ENCODE results near the gene PHLDB1.
"Not testable (repeated sequence)": the region's sequence is repeated elsewhere in the genome, so short reads cannot be mapped to it uniquely, and the experiment has no call there.

PHLDB1 gene

DNA sequence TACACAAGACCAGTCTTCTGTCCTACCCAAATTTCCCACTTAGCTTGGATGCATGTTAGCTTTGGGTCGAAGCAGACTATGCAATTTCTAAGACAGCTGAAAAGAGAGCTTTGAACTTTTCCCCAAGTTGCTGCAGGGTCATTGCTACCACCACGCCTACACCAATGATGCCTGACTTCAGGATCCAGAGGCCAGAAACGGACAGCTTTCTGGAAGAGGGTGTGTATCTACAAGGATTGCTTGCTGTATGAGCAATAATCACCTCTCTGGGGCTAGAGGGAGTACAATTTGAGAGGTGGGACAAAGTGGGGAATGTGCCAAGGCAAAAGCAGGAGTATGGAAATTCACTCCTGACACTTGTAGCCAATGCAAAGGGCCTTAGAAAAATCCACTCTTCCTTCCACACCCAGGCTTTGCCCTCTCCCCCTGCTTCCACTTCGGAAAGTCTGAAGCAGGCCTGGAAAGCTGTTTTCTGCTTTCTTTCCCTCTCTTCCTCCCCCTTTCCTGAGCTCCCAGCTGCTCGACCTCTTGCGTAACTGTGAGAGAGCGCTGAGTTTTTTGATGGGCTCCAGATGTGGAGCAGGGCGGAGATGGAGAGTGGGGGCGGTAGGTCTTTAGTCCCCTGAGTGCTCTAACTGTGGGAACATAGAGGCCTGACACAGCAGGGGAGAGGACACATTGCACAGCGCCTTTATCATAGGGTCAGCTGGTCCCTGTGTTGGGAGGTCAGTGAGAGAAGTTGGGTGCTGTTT lies 2.1 kb upstream of the PHLDB1 start:
- DNase-seq (ENCODE audit: low read depth in 3 of 3, low spot score in 1 of 3): no peak

DNA sequence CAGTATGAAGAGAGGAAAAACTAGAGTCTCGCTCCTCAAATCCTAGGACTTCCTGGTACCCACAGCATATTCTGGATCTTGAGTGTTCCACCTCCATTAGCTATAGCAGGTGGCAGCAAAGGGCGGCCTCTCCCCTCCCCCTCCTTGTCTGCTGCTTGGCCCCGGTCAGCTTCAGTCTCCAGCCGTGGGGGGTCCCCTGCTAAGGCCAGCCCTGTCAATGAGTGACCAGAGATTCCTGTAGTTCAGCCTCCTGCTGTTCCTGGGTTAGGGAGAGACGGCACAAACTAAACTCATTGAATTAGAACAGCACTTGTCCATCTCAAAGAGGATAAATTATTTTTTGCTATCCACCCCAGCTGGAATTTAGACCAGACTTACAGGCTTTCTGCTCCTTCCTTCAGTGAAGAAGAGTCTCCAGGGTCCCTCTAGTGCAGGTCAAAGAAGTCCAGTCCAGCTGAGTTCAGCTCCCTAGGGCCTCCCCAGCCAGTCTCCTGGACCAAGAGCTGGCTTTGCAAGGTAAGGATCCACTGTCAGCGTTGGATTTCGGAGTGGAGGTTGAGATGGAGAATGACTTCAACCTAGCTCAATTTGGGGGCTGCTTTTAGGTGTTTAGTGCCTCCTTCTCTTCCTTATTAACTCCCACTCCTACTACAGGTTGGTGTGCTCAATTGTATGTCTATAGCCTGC lies 1.1 kb upstream of the PHLDB1 start:
- no peak for DNase-seq (ENCODE audit: low read depth in 3 of 3, low spot score in 1 of 3)

DNA sequence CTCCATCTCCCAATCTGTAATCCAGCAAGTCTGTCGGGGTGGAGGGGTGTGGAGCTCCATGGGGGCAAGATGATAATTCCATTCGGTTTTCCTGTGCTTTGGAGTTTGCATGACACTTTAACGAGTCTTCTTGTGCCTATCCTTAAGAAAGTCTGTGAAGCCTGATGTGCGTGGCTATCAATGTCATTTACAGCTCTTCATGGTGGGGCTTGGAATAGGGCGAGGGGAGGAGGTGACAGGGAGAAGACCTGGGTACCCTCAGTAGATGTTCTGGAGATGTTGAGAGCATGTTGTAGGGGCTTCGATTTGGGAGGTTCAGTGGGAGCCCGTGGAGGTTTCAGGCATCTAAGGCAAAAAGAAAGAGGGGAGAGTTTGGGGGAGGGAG lies 579 bp upstream of the PHLDB1 start:
- no peak for DNase-seq (ENCODE audit: low read depth in 3 of 3, low spot score in 1 of 3)

DNA sequence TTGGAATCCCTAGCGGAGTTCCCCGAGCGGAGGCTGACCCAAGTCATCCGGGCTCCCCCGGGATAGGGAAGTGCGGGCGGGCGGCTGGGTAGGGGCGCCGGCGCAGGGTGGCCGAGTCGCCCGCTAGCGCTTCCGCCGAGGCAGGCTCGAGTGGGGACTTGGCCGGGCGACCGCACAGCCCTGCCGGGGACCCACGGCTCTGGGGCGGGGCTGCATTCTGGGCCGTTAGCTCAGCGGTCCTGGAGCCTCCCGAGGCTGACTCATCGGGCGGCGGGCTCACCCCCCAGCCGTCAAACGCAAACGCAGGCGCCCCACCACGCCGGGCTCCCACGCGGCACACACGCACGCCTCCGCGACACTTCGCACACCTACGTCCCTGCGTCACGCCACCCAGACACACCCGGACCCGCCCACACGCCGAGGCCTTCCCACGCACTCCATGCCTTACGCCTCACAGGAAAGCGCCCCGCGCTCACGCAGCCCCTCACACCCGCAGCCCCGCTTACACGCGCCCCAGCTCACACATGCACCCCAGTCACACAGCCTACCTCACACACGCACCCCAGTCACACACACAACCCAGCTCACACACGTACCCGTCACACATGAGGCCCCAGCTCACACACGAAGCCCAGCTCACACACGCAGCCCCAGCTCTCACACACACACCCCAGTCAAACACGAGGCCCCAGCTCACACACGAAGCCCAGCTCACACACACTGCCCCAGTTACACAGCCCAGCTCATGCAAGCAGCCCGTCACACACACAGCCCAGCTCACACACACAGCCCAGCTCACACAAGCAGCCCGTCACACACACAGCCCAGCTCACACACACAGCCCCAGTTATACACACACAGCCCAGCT lies 1.2 kb downstream of the PHLDB1 start:
- DNase-seq (ENCODE audit: low read depth in 3 of 3, low spot score in 1 of 3): peak; percentile 63 to 85 (median 74)

DNA sequence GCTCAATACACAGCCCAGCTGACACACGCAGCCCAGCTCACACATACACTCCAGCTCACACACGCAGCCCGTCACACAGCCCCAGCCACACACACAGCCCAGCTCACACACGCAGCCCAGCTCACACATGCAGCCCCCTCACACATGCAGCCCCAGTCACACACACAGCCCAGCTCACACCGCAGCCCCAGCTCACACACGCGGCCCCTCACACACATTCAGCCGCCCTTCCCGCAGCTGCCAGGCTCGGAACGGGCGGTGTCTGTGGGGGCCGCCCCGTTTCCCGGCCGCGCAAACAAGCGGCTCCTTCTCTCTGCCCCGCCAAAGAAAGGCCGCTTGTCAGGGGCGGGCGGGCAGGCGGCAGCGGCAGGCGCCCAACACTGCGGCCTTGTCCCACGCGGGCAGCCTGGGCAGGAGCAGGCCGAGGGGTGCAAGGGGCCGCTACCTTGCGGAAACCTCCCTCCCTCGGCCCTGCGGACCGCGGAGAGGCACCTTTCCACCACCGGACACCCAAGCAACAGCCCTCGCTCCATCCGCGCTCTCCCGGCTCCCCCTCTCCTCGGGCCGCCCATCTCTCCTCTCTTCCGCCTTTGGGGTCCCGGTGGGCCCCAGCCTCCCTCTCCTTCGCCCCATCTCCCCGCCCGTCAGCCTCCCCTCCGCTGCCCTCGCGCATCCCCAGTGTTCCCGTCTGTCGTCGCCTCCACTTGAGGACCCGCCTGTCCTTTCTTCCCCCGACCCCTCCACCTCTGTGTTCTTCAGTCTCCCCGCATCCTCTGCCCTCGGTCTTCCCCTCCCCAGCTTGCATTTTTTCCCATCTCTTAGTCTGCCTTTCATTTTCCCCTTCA lies 2.2 kb downstream of the PHLDB1 start:
- peak in 1 of 3 donors; percentile 19 for DNase-seq (ENCODE audit: low read depth in 3 of 3, low spot score in 1 of 3)

DNA sequence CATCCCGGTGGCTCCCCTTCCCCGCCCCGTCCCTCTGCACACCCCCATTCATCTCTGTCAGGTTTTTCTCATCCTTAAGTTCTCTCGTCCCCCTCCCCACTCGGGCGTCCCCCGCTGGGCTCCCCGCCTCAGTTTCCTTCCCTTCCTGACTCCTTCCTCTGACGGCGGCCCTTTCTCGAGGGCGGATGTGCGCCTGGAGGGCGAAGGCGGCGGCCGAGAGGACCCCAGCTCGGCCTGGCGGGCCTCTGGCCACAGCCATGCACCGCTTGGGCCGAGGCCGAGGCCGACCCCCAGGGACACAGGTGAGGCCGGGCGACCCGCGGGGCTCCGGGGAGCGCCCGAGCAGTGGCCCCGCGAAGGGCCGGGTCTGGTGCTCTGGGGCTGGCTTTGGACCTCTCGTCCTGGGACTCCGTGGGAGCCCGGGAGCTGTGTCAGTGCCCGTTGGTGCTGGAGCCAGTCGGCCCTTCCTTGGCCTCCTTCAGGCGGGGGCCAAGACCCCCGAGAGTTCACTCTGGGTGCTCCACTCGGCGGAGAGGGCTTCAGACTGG lies 2.9 kb downstream of the PHLDB1 start:
- peak in 1 of 3 donors; percentile 11 for DNase-seq (ENCODE audit: low read depth in 3 of 3, low spot score in 1 of 3)

DNA sequence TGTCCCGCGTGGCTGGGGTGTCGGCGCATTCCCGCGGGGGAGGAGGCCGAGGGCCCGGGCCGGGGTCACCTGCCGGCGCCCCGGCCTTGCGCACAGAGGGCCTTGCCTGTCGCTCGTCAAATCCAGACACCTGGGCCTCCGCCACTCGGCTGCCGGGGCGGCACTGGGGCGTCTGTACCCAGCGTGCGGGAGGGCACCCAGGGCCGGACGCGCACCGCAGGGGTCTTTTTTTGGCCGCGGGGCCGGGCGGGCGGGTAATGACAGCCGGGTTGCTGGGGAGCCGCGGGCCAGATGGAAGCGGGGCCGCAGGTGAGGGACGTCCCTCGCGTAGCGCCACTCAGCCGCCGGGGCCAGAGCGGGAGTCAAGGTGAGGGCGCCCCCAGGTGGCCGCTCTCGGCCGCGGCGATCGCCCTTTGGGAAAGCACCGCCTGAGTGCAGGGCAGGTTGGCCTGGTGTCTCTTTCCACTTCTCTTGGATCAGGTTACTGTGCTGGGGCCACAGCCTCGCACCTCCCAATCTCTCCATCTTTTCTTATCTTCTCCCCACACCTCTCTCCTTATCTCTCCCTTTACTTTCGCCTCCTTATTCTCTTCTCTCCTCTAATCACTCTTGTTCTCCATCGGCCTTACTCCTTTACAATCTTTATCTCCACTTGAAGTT lies 3.5 kb downstream of the PHLDB1 start:
- peak; percentile 68 to 85 (median 72) for DNase-seq (ENCODE audit: low read depth in 3 of 3, low spot score in 1 of 3)

DNA sequence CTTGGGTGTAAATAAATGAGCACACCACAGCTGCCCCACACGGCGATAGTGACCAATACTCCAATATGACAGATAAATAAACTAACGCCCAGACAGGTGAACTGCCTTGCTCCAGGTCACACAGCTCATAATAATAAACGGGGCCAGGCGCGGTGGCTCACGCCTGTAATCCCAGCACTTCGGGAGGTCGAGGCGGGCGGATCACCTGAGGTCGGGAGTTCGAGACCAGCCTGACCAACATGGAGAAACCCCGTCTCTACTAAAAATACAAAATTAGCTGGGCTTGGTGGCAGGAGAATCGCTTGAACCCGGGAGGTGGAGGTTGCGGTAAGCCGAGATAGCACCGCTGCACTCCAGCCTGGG lies 4.0 kb downstream of the PHLDB1 start:
- DNase-seq (ENCODE audit: low read depth in 3 of 3, low spot score in 1 of 3): not testable (repeated sequence)

DNA sequence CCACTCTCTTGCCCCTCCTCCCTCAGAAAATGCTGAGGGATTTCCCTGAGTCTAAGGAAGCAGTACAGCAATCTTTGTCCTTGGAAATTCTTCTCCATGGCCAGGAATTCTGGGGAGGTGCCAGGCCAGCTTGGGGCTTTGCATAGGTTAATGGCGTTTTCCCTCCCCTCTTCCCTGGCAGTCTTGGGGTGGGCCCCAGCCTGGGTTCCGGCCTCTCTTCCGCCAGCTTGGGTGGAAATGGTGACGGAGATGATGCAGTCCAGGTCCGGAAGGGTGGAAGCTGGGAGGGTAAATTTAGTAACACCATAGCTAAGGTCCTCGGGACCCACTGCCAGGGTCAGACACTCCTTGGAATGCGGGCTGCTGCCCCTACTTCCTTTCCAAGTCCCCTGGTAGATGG lies 5.0 kb downstream of the PHLDB1 start:
- DNase-seq (ENCODE audit: low read depth in 3 of 3, low spot score in 1 of 3): no peak

DNA sequence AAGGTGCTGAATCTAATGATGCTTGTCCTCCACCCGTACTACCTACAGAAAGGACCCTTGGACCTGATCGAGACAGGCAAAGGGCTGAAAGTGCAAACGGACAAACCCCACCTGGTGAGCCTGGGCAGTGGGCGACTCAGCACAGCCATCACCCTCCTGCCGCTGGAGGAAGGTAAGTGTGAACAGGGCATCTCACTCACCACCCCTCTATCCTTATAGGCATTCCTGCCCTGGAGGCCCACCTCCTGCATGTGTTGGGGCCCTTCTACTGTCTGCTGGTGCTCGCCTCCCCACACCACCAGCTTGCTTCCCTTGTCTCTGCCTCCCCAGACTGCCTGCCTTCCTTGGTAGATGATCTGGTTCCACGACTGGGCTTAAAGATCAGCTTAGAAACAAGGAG lies 7.1 kb downstream of the PHLDB1 start:
- no peak for DNase-seq (ENCODE audit: low read depth in 3 of 3, low spot score in 1 of 3)

DNA sequence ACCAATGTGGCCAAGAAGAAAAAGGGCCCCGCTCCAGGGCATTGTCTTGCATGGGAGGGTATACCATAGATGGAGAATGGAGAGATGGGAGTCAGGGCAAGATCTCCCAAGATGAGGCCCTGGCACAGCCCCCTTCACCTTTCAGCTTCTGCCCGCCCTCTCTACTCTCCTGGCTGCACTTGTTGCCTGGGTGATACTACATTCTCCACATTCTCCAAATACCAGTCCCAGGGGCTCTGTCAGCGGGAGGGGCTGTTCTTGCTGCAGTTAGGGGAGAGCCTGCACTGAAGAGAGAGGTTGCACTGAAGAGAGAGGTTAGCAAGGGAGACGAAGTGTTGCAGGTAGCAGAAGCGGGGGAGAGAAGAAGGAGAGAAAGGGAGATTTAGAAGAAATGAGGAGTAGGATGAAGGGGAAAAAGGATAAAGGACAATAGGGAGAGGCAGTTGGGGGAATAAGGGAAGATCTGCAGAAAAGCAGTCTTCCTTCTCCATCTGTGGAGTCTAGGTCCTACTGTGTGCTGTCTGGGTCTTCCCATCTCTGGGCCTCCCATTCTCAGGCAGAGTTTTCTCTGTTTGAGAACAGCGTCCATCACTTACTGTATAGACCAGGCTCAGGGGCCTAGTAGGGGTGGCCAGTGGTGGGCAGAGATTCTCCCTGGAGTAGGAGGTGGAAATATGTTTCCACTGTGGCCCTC lies 8.0 kb downstream of the PHLDB1 start:
- DNase-seq (ENCODE audit: low read depth in 3 of 3, low spot score in 1 of 3): no peak

DNA sequence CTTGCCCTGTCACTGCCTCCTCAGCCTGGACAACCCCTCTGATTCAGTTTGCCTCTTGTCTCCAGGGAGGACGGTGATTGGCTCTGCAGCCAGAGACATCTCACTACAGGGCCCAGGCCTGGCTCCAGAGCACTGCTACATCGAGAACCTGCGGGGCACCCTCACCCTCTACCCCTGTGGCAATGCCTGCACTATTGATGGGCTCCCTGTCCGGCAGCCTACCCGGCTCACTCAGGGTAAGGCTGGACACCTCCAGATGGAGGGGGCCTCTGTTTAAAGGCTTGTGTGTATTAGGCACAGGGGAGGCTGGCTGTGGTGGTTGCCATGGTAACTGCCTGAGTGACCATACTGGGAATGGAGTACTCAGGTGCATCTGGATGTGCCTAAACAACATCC lies 8.6 kb downstream of the PHLDB1 start:
- no peak for DNase-seq (ENCODE audit: low read depth in 3 of 3, low spot score in 1 of 3)

DNA sequence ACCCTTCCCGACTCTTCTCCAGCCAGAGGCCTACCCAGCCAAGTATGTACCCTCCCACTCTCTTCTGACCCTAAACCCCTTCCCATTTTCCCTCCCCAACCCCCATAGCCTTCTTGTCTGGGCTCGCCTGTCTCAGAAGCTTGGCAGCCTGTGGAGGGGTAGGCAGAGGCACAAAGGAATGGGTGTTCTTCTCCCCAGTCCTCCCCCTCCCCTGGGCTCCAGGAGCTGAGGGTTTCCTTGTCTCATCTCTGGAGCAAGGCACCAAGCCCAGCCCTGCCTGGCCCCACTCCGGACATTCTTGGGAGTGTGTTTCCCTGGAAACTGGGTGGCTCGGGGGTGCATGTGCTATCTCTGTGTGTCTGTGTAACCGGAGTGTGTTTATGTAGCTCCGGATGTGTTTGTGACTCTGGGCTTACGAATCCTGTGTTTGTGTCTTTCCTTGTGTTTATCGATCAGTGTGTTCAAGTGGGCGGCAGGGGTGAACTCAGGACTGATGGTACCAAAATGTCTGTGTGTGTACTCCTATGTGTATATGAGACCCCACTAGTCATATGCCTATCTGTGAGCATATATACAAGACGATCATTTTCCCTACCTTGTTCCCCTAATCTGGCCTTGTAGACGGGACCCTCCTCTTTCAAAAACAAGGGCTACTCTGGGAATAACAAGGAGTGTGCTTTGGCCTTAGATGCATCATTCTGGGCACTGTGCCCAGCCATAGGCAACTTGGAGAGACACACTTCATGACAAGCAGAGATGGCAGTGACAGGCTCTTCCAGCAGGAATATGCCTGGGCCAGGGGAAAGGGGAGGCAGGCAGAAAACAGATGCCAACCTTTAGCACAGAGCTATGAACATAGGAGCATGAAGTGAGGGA lies 10.9 kb downstream of the PHLDB1 start:
- no peak for DNase-seq (ENCODE audit: low read depth in 3 of 3, low spot score in 1 of 3)

DNA sequence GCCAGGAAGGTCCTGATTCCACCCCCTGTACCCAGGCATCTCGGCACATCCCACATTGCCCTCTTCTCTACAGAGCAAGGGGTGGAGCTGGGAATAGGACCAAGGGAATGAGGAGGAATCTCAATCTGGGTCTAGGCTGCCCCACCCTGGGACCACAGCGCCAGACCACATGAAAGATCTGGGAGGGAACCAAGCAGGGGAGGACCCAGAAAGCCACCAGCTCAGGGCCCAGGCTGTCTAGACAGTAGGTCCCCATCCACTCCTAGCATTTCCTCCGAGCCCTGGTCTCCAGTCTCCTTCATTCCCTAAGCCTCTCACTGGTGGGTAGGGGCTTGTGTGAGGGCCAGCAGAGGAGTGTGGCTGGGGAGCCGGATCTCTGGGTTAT lies 11.6 kb downstream of the PHLDB1 start:
- no peak for DNase-seq (ENCODE audit: low read depth in 3 of 3, low spot score in 1 of 3)

DNA sequence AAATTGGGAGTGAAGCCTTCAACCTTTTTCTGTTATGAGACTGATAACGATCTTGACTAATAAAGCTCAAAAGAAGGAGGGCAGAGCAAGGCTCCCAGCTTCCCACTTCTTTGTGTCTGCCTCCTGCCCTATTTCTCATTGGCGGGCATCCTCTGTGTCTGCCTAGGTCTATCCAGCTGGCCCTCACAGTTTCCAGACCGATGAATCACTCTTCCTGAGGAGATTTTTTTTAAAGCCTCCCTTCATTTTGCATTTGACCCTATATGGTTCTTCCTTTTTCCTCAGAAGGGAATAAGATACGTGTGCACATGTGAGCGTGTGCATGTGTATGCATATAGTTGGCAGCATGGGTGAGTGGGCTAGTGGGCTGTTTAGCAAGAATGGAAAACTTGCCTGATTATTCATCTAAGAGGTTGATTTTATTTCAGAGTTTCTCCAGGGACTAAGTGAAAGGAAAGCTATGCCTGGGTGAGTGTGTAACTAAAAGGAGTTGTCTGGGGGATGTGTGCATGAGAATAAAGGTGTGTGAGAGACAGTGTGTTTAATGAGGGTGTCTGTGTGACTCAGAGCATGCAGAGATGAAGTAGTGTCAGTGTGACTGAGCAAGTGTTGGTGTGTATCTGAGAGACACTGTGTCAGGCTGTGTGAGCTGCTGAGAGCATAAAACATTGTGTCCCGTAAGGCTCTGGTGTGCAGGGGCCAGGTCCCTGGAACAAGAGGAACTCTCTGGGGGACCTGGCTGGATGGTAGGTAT lies 12.2 kb downstream of the PHLDB1 start:
- no peak for DNase-seq (ENCODE audit: low read depth in 3 of 3, low spot score in 1 of 3)

DNA sequence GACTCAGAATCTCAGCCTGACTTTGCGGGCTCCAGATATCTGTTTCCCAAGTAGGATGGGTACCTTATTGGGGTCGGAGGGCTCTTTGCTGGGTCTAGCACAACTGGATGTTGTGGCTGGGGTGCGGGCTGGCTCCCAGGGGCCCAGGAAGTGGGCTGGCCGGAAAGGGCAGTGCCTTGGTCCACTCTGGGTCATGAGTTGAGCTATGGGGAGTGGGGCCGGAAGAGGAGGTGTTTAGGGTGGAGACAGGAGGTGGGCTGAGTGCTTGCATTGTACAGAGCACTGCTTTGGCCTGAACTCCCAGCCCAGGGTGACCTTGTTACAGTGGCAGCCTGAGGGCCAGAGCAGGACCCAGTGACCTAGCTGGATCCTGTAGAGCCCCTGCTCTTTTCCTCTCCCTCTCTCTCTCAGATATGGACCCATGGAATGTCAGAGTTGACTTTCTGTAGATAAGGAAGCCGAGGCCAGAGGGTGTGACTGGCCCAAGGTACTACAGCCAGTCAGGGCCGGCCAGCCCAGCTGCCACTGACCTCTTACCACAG lies 13.2 kb downstream of the PHLDB1 start:
- no peak for DNase-seq (ENCODE audit: low read depth in 3 of 3, low spot score in 1 of 3)

DNA sequence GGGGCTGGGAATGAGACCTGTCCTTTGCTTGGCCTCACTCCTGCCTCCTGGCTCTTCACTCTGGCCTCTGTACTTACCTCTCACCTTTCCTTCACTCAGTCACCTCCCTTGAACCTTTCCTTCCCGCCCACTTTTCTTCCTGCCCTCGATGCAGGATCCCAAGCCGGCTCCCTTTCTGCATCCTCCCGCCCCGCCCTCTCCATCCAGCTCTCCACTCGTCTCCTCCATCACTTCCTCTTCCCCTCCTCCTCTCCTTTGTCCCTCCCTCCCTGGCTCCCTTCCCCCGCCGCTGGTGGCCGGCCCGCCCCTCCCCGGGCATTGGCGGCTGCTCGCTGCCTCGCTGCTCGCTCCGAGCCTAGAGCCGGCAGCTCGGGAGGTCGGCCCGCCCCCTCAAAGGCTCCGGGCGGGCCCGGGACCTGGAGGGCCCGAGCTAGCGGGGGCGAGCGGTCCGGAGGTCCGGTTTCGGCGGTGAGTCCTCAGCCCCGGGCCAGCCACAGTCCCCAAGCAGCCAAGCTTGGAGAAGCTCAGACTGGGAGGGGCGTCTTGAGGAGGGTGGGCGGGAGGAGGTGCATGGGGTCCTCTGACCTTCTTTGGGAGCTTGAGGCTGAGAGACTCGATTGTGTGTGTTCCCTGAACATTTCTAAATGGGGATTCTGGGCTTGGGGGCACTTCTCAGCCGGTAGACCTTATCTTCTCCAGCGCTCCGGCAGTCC lies 13.8 kb downstream of the PHLDB1 start:
- peak in 1 of 3 donors; percentile 8 for DNase-seq (ENCODE audit: low read depth in 3 of 3, low spot score in 1 of 3)
